HepG2 (cell line): Measurements from ENCODE around the gene GSG1.
A peak's percentile ranks its signal among the peaks of the same experiment; 100 is the strongest.

Experiments used
- CTCF ChIP-seq: sonication (generic); formaldehyde crosslinking; IDR thresholded peaks from 2 replicates; pipeline ENCODE4 v1.5.0; 2020; ENCODE audit warnings: mild to moderate bottlenecking, missing genetic modification reagents, moderate library complexity
- KDM6A ChIP-seq: IDR thresholded peaks from 2 replicates; pipeline ENCODE4 v1.6.1; 2016; ENCODE audit warnings: low read depth
- POGZ ChIP-seq: sonication (generic); formaldehyde crosslinking; IDR thresholded peaks from 2 replicates; pipeline ENCODE4 v1.4.0; 2020; ENCODE audit warnings: mild to moderate bottlenecking, missing genetic modification reagents
- RFX5 ChIP-seq: IDR thresholded peaks from 2 replicates; pipeline ENCODE4 v1.6.1; 2011; ENCODE audit warnings: low read depth, low read length, improper control_type of control experiment
- SP2 ChIP-seq: sonication (generic); formaldehyde crosslinking; IDR thresholded peaks from 2 replicates; pipeline ENCODE4 v1.5.1; 2020; ENCODE audit warnings: mild to moderate bottlenecking, missing genetic modification reagents

- TF ChIP-seq RFX5 (no peak), SP2 (CRISPR knock-in tag) (no peak), CTCF (CRISPR knock-in tag) (peak; percentile 73), KDM6A (CRISPR knock-in tag) (0 out of 2 replicates have a peak, but pooled peaks have one; percentile 22), POGZ (CRISPR knock-in tag) (peak; percentile 84)
Measured at GRCh38 chr12:13079440-13079906, 24.0 kb downstream of the GSG1 start.
